SK-N-SH (cell line): Measurements from ENCODE around the gene WDR7. TPM values are rescaled to one million over a fixed set of nuclear protein-coding genes. Genes with fewer than 3 reads are reported as not detected.

Experiments
- CTCF ChIA-PET: fragments of 300-600, 350-600 bp; formaldehyde crosslinking; extraction: SDS; loops from one replicate; lab custom pipeline; 2021; lab: Yijun Ruan, JAX
- POLR2A ChIA-PET: fragments of 350-600 bp; sonication (Branson Sonifier 250); formaldehyde crosslinking; extraction: SDS; loops from one replicate; lab custom pipeline; 2020; ENCODE audit warnings: antibody characterized with exemption, inconsistent platforms; lab: Yijun Ruan, JAX
- DNase-seq: peaks from one replicate; pipeline ENCODE4 v3.0.0; 2012
- H2AFZ ChIP-seq: fragments of 200-600 bp; sonication (generic); 2 replicates; pipeline ENCODE4 v1.8.1; 2016; ENCODE audit warnings: antibody characterized with exemption, mild to moderate bottlenecking, low read depth
- H3F3A ChIP-seq: fragments of 200-600 bp; sonication (generic); replicated peaks from 2 replicates; pipeline ENCODE3; 2016; ENCODE audit warnings: antibody characterized with exemption, mild to moderate bottlenecking; ENCODE audit not compliant: insufficient read depth
- H3K27ac ChIP-seq, 2 experiments: fragments of 200-500 bp in 1 of 2; fragments of 200-600 bp in 1 of 2; sonication (Bioruptor generic) in 1 of 2; sonication (generic), shearing (Covaris generic) in 1 of 2; 2 replicates each; pipeline versions ENCODE4 v1.5.1 to v1.6.1; 2014 to 2016; ENCODE audit warnings: low read depth in 2 of 2, inconsistent platforms in 1 of 2, low read length in 1 of 2, mild to moderate bottlenecking in 1 of 2, mixed read lengths in 1 of 2
- H3K27me3 ChIP-seq: fragments of 200-600 bp; sonication (generic), shearing (Covaris generic); 2 replicates; pipeline ENCODE4 v1.6.1; 2016; ENCODE audit warnings: mixed run types; ENCODE audit not compliant: insufficient read depth
- H3K36me3 ChIP-seq, 2 experiments: fragments of 200-500 bp in 1 of 2; fragments of 200-600 bp in 1 of 2; sonication (Bioruptor generic) in 1 of 2; sonication (generic) in 1 of 2; replicated peaks in 1 of 2; 2 replicates each; pipeline versions ENCODE3 to v1.5.1; 2014 to 2016; ENCODE audit warnings: low read length in 1 of 2, mild to moderate bottlenecking in 1 of 2; ENCODE audit not compliant: insufficient read depth in 2 of 2, control insufficient read depth in 1 of 2
- H3K4me1 ChIP-seq, 2 experiments: fragments of 200-500 bp in 1 of 2; fragments of 200-600 bp in 1 of 2; sonication (Bioruptor generic) in 1 of 2; sonication (generic), shearing (Covaris generic) in 1 of 2; 2 replicates each; pipeline versions ENCODE4 v1.5.1 to v1.6.1; 2014 to 2016; ENCODE audit warnings: low read depth in 1 of 2, low read length in 1 of 2, mixed run types in 1 of 2; ENCODE audit not compliant: insufficient read depth in 2 of 2, control insufficient read depth in 1 of 2
- H3K4me2 ChIP-seq: fragments of 200-600 bp; sonication (generic), shearing (Covaris generic); 2 replicates; pipeline ENCODE4 v1.6.1; 2017; ENCODE audit warnings: mixed run types
- H3K4me3 ChIP-seq, 2 experiments: fragments of 200-500 bp in 1 of 2; fragments of 200-600 bp in 1 of 2; sonication (Bioruptor generic) in 1 of 2; sonication (generic), shearing (Covaris generic) in 1 of 2; 2 replicates each; pipeline versions ENCODE4 v1.5.1 to v1.8.1; 2014 to 2016; ENCODE audit warnings: low read depth in 2 of 2, inconsistent platforms in 1 of 2, low read length in 1 of 2, mild to moderate bottlenecking in 1 of 2, mixed read lengths in 1 of 2, moderate library complexity in 1 of 2
- H3K79me2 ChIP-seq: fragments of 200-600 bp; sonication (generic); 2 replicates; pipeline ENCODE4 v1.8.1; 2017; ENCODE audit warnings: mild to moderate bottlenecking; ENCODE audit not compliant: insufficient read depth
- H3K9ac ChIP-seq: fragments of 200-600 bp; sonication (generic); 2 replicates; pipeline ENCODE4 v1.6.1; 2017; ENCODE audit warnings: mixed run types
- H3K9me2 ChIP-seq: fragments of 200-600 bp; sonication (generic); 2 replicates; pipeline ENCODE4 v1.6.1; 2017; ENCODE audit warnings: mixed run types
- H3K9me3 ChIP-seq: fragments of 200-600 bp; sonication (generic); 2 replicates; pipeline ENCODE4 v1.6.1; 2017; ENCODE audit warnings: mixed run types, mild to moderate bottlenecking, moderate library complexity
- H4K20me1 ChIP-seq: fragments of 200-600 bp; sonication (generic); 2 replicates; pipeline ENCODE4 v1.6.1; 2017; ENCODE audit warnings: mild to moderate bottlenecking, mixed run types; ENCODE audit not compliant: insufficient read depth
- EP300 ChIP-seq, 2 experiments: IDR thresholded peaks; 2 replicates each; pipeline versions ENCODE4 v1.4.0 to v1.6.1; 2012; ENCODE audit warnings: borderline replicate concordance in 1 of 2, low read depth in 1 of 2, low read length in 1 of 2
- EZH2phosphoT487 ChIP-seq: fragments of 200-600 bp; sonication (generic); IDR thresholded peaks from 2 replicates; pipeline ENCODE4 v1.6.1; 2017; ENCODE audit warnings: low read depth, mixed run types, mild to moderate bottlenecking, antibody characterized with exemption, moderate library complexity, borderline replicate concordance
- FOSL2 ChIP-seq: IDR thresholded peaks from 2 replicates; pipeline ENCODE4 v1.4.0; 2012; ENCODE audit warnings: low read depth, mild to moderate bottlenecking, moderate library complexity, borderline replicate concordance
- FOXM1 ChIP-seq: IDR thresholded peaks from 2 replicates; pipeline ENCODE4 v1.4.0; 2012; ENCODE audit warnings: low read depth, mild to moderate bottlenecking
- GABPA ChIP-seq: IDR thresholded peaks from 2 replicates; pipeline ENCODE4 v1.4.0; 2012; ENCODE audit warnings: low read depth, mild to moderate bottlenecking
- GATA2 ChIP-seq: sonication (generic); formaldehyde crosslinking; IDR thresholded peaks from 2 replicates; pipeline ENCODE4 v1.5.0; 2020; ENCODE audit warnings: mild to moderate bottlenecking, missing genetic modification reagents
- IRF3 ChIP-seq: fragments of 150-350 bp; IDR thresholded peaks from 2 replicates; pipeline ENCODE4 v1.6.1; 2016; ENCODE audit warnings: mild to moderate bottlenecking, low read depth, low read length
- JUND ChIP-seq: IDR thresholded peaks from 2 replicates; pipeline ENCODE4 v1.4.0; 2012
- MXI1 ChIP-seq: IDR thresholded peaks from 2 replicates; pipeline ENCODE4 v1.6.1; 2012; ENCODE audit warnings: mild to moderate bottlenecking, low read depth, low read length, improper control_type of control experiment
- NRF1 ChIP-seq: IDR thresholded peaks from 2 replicates; pipeline ENCODE4 v1.6.1; 2012; ENCODE audit warnings: low read depth, mild to moderate bottlenecking, low read length
- POLR2AphosphoS5 ChIP-seq: IDR thresholded peaks from 2 replicates; pipeline ENCODE4 v1.6.1; 2012; ENCODE audit warnings: low read depth, low read length
- RCOR1 ChIP-seq: fragments of 150-350 bp; IDR thresholded peaks from 2 replicates; pipeline ENCODE4 v1.6.1; 2017; ENCODE audit warnings: antibody characterized with exemption, low read length
- RXRA ChIP-seq: IDR thresholded peaks from 2 replicates; pipeline ENCODE4 v1.4.0; 2012; ENCODE audit warnings: low read depth, mild to moderate bottlenecking, borderline replicate concordance
- SMC3 ChIP-seq: IDR thresholded peaks from 2 replicates; pipeline ENCODE4 v1.6.1; 2012; ENCODE audit warnings: low read depth, low read length, improper control_type of control experiment
- TAF1 ChIP-seq: IDR thresholded peaks from 2 replicates; pipeline ENCODE4 v1.6.1; 2012; ENCODE audit warnings: low read depth, mild to moderate bottlenecking, low read length, moderate library complexity, borderline replicate concordance
- WGBS: methylation state at CpG from one replicate; pipeline ENCODE4 v1.1.6; 2017; ENCODE audit warnings: low lambda C conversion rate; 5-methylcytosine and 5-hydroxymethylcytosine counted together
- polyA plus RNA-seq, 3 experiments: library from polyadenylated mRNA; depleted of rRNA; stranded (reverse); fragments of >200 nt; gene quantifications; 2 replicates each; pipeline ENCODE4 v1.2.3, GENCODE V29; 2012
- TF ChIP-seq, protein P1 (sequence below): fragments of 200-600 bp; sonication (generic); IDR thresholded peaks from 2 replicates; pipeline ENCODE4 v1.6.1; 2017; ENCODE audit warnings: antibody characterized with exemption, mild to moderate bottlenecking, moderate library complexity

The WDR7 gene
- polyA plus RNA-seq, 1 of the 3 experiments (the other 2 are of a cell fraction) = 4.1 TPM

DNA sequence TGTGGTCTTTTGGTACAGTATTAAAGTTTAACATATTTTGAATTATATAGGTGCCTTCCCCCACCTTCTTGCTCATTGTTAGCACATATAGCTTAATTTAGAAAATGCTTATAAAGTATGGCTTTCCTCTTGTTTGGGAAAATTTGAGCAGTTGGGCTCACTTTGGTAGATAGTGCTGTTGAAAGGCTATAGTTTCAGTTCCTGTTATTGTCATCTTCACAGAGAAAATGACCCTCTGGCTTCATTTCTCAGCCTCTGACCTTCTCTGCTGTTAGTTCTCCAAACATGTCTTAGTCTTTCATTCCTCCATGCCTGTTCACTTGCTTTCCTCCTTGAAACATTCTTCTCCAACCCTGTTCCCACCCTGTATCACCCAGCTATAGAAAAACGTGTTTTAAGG lies 200.6 kb downstream of the WDR7 start:
- 48% methylated on average over 1 of the region's 1 CpG for whole genome bisulfite sequencing
- no peaks in the 10 kb centered on the region for H3K27me3 ChIP-seq
- CTCF ChIA-PET = interaction anchor here (1.0 to 1.8 kb wide), 2 partner anchors 18 to 103 kb away, joined by 3 to 5 read pairs; no protein-coding TSS in a partner anchor

DNA sequence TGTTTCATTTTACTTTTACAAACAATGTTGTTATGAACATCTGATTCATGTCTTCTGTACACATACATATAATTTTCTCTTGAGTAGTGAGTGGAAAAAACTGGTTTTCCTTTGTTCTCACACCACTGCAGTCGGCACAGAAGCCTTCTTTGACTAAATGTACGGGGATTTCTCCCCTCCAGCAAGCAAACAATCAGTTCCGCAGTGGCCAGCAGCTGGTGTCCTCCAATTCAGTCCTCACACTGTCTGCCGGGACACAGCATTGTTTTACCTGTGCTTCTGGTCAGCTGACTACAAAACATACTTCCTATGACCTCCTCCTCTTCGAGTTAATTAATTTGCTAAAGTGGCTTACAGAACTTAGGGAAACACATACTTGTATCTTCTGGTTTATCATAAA lies 202.8 kb downstream of the WDR7 start:
- H3K79me2 ChIP-seq = no peaks in the 10 kb centered on the region
- H3K36me3 ChIP-seq = no peaks in the 10 kb centered on the region
- no peak overlapping the region for H3K4me2 ChIP-seq
- no peak overlapping the region for H2AFZ ChIP-seq
- no peaks in the 10 kb centered on the region for H3K9me3 ChIP-seq
- H3K27me3 ChIP-seq = no peaks in the 10 kb centered on the region
- WGBS = 85% methylated on average over 5 of the region's 5 CpGs
- ChIA-PET CTCF (interaction anchor here (0.9 to 1.5 kb wide), 2 partner anchors 13 to 15 kb away, joined by 3 to 4 read pairs; no protein-coding TSS in a partner anchor), POLR2A (no interaction called here)
- H3K9ac ChIP-seq = no peak overlapping the region
- H3K27ac ChIP-seq = no peak overlapping the region
- no peaks in the 10 kb centered on the region for H3K4me1 ChIP-seq
- H3F3A ChIP-seq = no peaks in the 10 kb centered on the region
- H4K20me1 ChIP-seq = no peaks in the 10 kb centered on the region
- no peaks in the 10 kb centered on the region for H3K9me2 ChIP-seq
- H3K4me3 ChIP-seq = no peak overlapping the region
- no peak for DNase-seq
- TF ChIP-seq IRF3 (no peak), GATA2 (CRISPR knock-in tag) (no peak), POLR2AphosphoS5 (no peak), TAF1 (no peak), FOXM1 (no peak)

More for the DNA sequence above, 200.6 kb downstream of the WDR7 start:
- no peak for TF ChIP-seq NRF1
- Histone ChIP-seq H3K79me2 (no peaks in the 10 kb centered on the region), H3F3A (no peaks in the 10 kb centered on the region), H3K9ac (no peak overlapping the region), H3K27ac (no peak overlapping the region), H2AFZ (no peak overlapping the region), H3K4me1 (no peaks in the 10 kb centered on the region), H4K20me1 (no peaks in the 10 kb centered on the region), H3K36me3 (no peaks in the 10 kb centered on the region), H3K4me2 (no peak overlapping the region), H3K4me3 (no peak overlapping the region), H3K9me2 (no peaks in the 10 kb centered on the region), H3K9me3 (no peaks in the 10 kb centered on the region)
- POLR2A ChIA-PET = no interaction called here
- DNase-seq = no peak

DNA sequence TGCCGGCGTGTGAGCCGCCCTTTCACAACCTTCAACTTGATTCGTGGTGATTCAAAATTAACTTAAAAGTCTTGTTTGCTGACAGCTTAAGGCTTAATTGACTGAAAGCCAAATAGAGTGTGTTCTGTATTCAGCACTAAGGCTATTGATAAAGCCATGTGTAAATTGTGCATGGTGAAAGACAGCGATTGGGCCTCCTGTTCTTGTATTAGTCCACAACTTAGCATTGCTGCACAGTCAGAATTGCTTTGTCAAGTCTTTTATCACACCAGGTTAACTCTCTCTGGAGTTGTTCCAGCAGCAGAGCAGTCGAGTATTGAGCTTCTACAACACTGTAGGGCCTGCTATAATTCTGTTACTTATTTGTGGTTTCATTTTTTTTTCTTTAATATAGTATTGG lies 210.1 kb downstream of the WDR7 start:
- ChIA-PET CTCF (interaction anchor here (1.6 kb wide), 1 partner anchor 578 kb away, joined by 4 read pairs; no protein-coding TSS in a partner anchor), POLR2A (no interaction called here)
- WGBS = 87% methylated on average over 6 of the region's 6 CpGs
- Histone ChIP-seq H3K9ac (no peak overlapping the region), H3K9me2 (no peaks in the 10 kb centered on the region), H3K4me3 (no peak overlapping the region), H3K9me3 (no peaks in the 10 kb centered on the region), H4K20me1 (no peaks in the 10 kb centered on the region), H2AFZ (no peak overlapping the region), H3K4me1 (no peaks in the 10 kb centered on the region; a peak in 1 of 4 replicates), H3K79me2 (no peaks in the 10 kb centered on the region), H3K27me3 (no peaks in the 10 kb centered on the region), H3K27ac (no peak overlapping the region), H3K4me2 (no peak overlapping the region), H3F3A (no peaks in the 10 kb centered on the region), H3K36me3 (no peaks in the 10 kb centered on the region)
- DNase-seq = no peak
- TF ChIP-seq POLR2AphosphoS5 = no peak
- TF ChIP-seq MXI1 = no peak
- TF ChIP-seq EZH2phosphoT487 = no peak
- TF ChIP-seq, protein P1, sequence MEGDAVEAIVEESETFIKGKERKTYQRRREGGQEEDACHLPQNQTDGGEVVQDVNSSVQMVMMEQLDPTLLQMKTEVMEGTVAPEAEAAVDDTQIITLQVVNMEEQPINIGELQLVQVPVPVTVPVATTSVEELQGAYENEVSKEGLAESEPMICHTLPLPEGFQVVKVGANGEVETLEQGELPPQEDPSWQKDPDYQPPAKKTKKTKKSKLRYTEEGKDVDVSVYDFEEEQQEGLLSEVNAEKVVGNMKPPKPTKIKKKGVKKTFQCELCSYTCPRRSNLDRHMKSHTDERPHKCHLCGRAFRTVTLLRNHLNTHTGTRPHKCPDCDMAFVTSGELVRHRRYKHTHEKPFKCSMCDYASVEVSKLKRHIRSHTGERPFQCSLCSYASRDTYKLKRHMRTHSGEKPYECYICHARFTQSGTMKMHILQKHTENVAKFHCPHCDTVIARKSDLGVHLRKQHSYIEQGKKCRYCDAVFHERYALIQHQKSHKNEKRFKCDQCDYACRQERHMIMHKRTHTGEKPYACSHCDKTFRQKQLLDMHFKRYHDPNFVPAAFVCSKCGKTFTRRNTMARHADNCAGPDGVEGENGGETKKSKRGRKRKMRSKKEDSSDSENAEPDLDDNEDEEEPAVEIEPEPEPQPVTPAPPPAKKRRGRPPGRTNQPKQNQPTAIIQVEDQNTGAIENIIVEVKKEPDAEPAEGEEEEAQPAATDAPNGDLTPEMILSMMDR = no peak
- TF ChIP-seq JUND = no peak
- no peak for TF ChIP-seq SMC3
- no peak for TF ChIP-seq FOSL2
- TF ChIP-seq TAF1 = no peak
- TF ChIP-seq RXRA = no peak
- no peak for TF ChIP-seq EP300 (IDR thresholded peaks at IDR 0.05; ENCODE audit: borderline replicate concordance in 1 of 2, low read depth in 1 of 2, low read length in 1 of 2)
- no peak for TF ChIP-seq GABPA
- TF ChIP-seq RCOR1 = no peak
